Activated CD4-positive, alpha-beta T cell treated with anti-CD3 and anti-CD28 coated beads for 36 hours (primary cell): ENCODE measurements around the gene OR2T2. TPM values are rescaled to one million over a fixed set of nuclear protein-coding genes. Genes with fewer than 3 reads are reported as not detected.
A peak's percentile ranks its signal among the peaks of the same experiment; 100 is the strongest.
"Not testable (repeated sequence)": the region's sequence is repeated elsewhere in the genome, so short reads cannot be mapped to it uniquely, and the experiment has no call there.

Source experiments
- ATAC-seq: fragments of 200-7000 bp; cut with Tn5 transposase; one replicate; pipeline ENCODE4 v1.10.0; 2021; ENCODE audit warnings: mild to moderate bottlenecking, moderate library complexity
- CTCF ChIA-PET: fragments of 350-600 bp; sonication (Branson Sonifier 250); formaldehyde crosslinking; loops from one replicate; lab custom pipeline; 2021; ENCODE audit warnings: antibody characterized with exemption; lab: Charles Lee
- POLR2A ChIA-PET: fragments of 350-600 bp; sonication (Branson Sonifier 250); formaldehyde crosslinking; loops from one replicate; lab custom pipeline; 2021; ENCODE audit warnings: antibody characterized with exemption, inconsistent platforms; lab: Charles Lee
- DNase-seq: peaks from one replicate; pipeline ENCODE4 v3.0.0-alpha.2; 2020
- H3K27ac Mint-ChIP-seq: one replicate; pipeline ENCODE4 v1.8.0; 2021; ENCODE audit warnings: mixed read lengths
- H3K27me3 Mint-ChIP-seq: one replicate; pipeline ENCODE4 v1.8.0; 2021; ENCODE audit warnings: mixed read lengths
- H3K36me3 Mint-ChIP-seq: one replicate; pipeline ENCODE4 v1.8.0; 2021; ENCODE audit warnings: low read depth, mixed read lengths
- H3K4me1 Mint-ChIP-seq: one replicate; pipeline ENCODE4 v1.8.0; 2021; ENCODE audit warnings: mixed read lengths
- H3K4me3 Mint-ChIP-seq: one replicate; pipeline ENCODE4 v1.8.0; 2021; ENCODE audit warnings: mild to moderate bottlenecking, moderate library complexity, mixed read lengths
- H3K9me3 Mint-ChIP-seq: one replicate; pipeline ENCODE4 v1.8.0; 2021; ENCODE audit warnings: low read depth, mixed read lengths
- intact Hi-C, 2 experiments: fragments of 100-400 bp; cut with DNase I in 1 of 2; cut with micrococcal nuclease in 1 of 2; formaldehyde crosslinking; loops; one replicate each; pipeline versions ENCODE4 v1.14.2 to v1.15.1; 2022 to 2024; cut with DNase I, micrococcal nuclease
- total RNA-seq, 2 experiments: library from RNA; stranded (reverse); gene quantifications; one replicate each; pipeline ENCODE4 v1.2.3, GENCODE V29; 2021

Gene OR2T2
- total RNA-seq, 2 experiments from 2014 or later, result not detected

GRCh38 chr1:248455045-248455444, 9.6 kb downstream of the OR2T2 start:
- H3K36me3 Mint-ChIP-seq, DNase-seq, ATAC-seq, CTCF ChIA-PET, H3K9me3 Mint-ChIP-seq, H3K27me3 Mint-ChIP-seq, POLR2A ChIA-PET, intact Hi-C loops, H3K4me3 Mint-ChIP-seq, H3K27ac Mint-ChIP-seq, H3K4me1 Mint-ChIP-seq: not testable (repeated sequence)

GRCh38 chr1:248456635-248457034, 11.2 kb downstream of the OR2T2 start:
- H3K36me3 Mint-ChIP-seq, ATAC-seq, H3K4me3 Mint-ChIP-seq, H3K9me3 Mint-ChIP-seq, H3K27ac Mint-ChIP-seq, H3K4me1 Mint-ChIP-seq, POLR2A ChIA-PET, DNase-seq, H3K27me3 Mint-ChIP-seq, CTCF ChIA-PET, intact Hi-C loops: not testable (repeated sequence)

- H3K9me3 Mint-ChIP-seq, ATAC-seq, H3K36me3 Mint-ChIP-seq, H3K27me3 Mint-ChIP-seq, DNase-seq, H3K4me1 Mint-ChIP-seq, POLR2A ChIA-PET, intact Hi-C loops, H3K27ac Mint-ChIP-seq, CTCF ChIA-PET, H3K4me3 Mint-ChIP-seq: not testable (repeated sequence)
Observed at GRCh38 chr1:248459117-248459516, 13.7 kb downstream of the OR2T2 start.

GRCh38 chr1:248471154-248471553, 25.7 kb downstream of the OR2T2 start:
- Mint-ChIP-seq H3K36me3 (no peaks in the 10 kb centered on the region), H3K27ac (no peak overlapping the region), H3K4me1 (no peaks in the 10 kb centered on the region), H3K9me3 (peaks cover 5% of the 10 kb centered on the region), H3K27me3 (no peaks in the 10 kb centered on the region), H3K4me3 (no peak overlapping the region)
- no peak for ATAC-seq
- ChIA-PET POLR2A (interaction anchor here (0.7 kb wide), 1 partner anchor 324 kb away, joined by 3 read pairs; no protein-coding TSS in a partner anchor), CTCF (no interaction called here)
- intact Hi-C loops, result no loop called here
- DNase-seq, result no peak

GRCh38 chr1:248472111-248472510, 26.7 kb downstream of the OR2T2 start:
- ATAC-seq, H3K9me3 Mint-ChIP-seq, H3K36me3 Mint-ChIP-seq, intact Hi-C loops, CTCF ChIA-PET, H3K4me3 Mint-ChIP-seq, POLR2A ChIA-PET, H3K27ac Mint-ChIP-seq, H3K27me3 Mint-ChIP-seq, DNase-seq, H3K4me1 Mint-ChIP-seq: not testable (repeated sequence)

GRCh38 chr1:248473051-248473450, 27.6 kb downstream of the OR2T2 start, which contains the start of gene OR2T3:
Gene OR2T3 (plus strand): TSS chr1:248473351. CDS start chr1:248473351, 0 bp downstream.
- H3K36me3 Mint-ChIP-seq, intact Hi-C loops, H3K4me1 Mint-ChIP-seq, H3K27ac Mint-ChIP-seq, CTCF ChIA-PET, POLR2A ChIA-PET, DNase-seq, ATAC-seq, H3K9me3 Mint-ChIP-seq, H3K4me3 Mint-ChIP-seq, H3K27me3 Mint-ChIP-seq: not testable (repeated sequence)

- intact Hi-C loops, DNase-seq, H3K9me3 Mint-ChIP-seq, CTCF ChIA-PET, ATAC-seq, H3K27me3 Mint-ChIP-seq, POLR2A ChIA-PET, H3K36me3 Mint-ChIP-seq, H3K27ac Mint-ChIP-seq, H3K4me1 Mint-ChIP-seq, H3K4me3 Mint-ChIP-seq: not testable (repeated sequence)
Observed at GRCh38 chr1:248475660-248476059, 30.2 kb downstream of the OR2T2 start.

- intact Hi-C loops, result not testable (repeated sequence)
Observed at GRCh38 chr1:248481686-248482579, 36.5 kb downstream of the OR2T2 start.

GRCh38 chr1:248488289-248488688, 42.9 kb downstream of the OR2T2 start, which contains the start of gene OR2T5:
Gene OR2T5 (plus strand): TSS chr1:248488589. CDS start chr1:248488589, 0 bp downstream.
- H3K9me3 Mint-ChIP-seq, H3K27me3 Mint-ChIP-seq, CTCF ChIA-PET, POLR2A ChIA-PET, H3K4me3 Mint-ChIP-seq, H3K4me1 Mint-ChIP-seq, DNase-seq, intact Hi-C loops, ATAC-seq, H3K27ac Mint-ChIP-seq, H3K36me3 Mint-ChIP-seq: not testable (repeated sequence)

More at GRCh38 chr1:248481686-248482579, 36.5 kb downstream of the OR2T2 start:
- peak overlapping the region; percentile 72 for H3K4me3 Mint-ChIP-seq
- ATAC-seq, result peak; percentile 90
- H3K27me3 Mint-ChIP-seq, POLR2A ChIA-PET, CTCF ChIA-PET, H3K36me3 Mint-ChIP-seq, H3K9me3 Mint-ChIP-seq: not testable (repeated sequence)
- peak; percentile 34 for DNase-seq
- H3K4me1 Mint-ChIP-seq, result peaks cover 12% of the 10 kb centered on the region
- H3K27ac Mint-ChIP-seq, result peak overlapping the region; percentile 94

GRCh38 chr1:248496661-248497060, 51.2 kb downstream of the OR2T2 start:
- CTCF ChIA-PET, DNase-seq, H3K9me3 Mint-ChIP-seq, H3K4me3 Mint-ChIP-seq, ATAC-seq, H3K27ac Mint-ChIP-seq, H3K36me3 Mint-ChIP-seq, H3K27me3 Mint-ChIP-seq, POLR2A ChIA-PET, intact Hi-C loops, H3K4me1 Mint-ChIP-seq: not testable (repeated sequence)

GRCh38 chr1:248500305-248501035, 55.0 kb downstream of the OR2T2 start:
- CTCF ChIA-PET, DNase-seq, H3K36me3 Mint-ChIP-seq, H3K27ac Mint-ChIP-seq, POLR2A ChIA-PET, H3K4me3 Mint-ChIP-seq, ATAC-seq, H3K9me3 Mint-ChIP-seq, H3K4me1 Mint-ChIP-seq, intact Hi-C loops, H3K27me3 Mint-ChIP-seq: not testable (repeated sequence)
